GM12873 (cell line): ENCODE data around the gene HOXD11.

Experiments
- CTCF ChIP-seq: IDR thresholded peaks from 2 replicates; pipeline ENCODE4 v1.5.1; 2012; ENCODE audit warnings: low read depth, mild to moderate bottlenecking, moderate library complexity, low read length, control low read depth; ENCODE audit not compliant: insufficient read depth; ENCODE audit errors: missing control alignments

Gene HOXD11

GRCh38 chr2:176146645-176147044 lies 39.6 kb downstream of the HOXD11 start:
- no peak for TF ChIP-seq CTCF

DNA sequence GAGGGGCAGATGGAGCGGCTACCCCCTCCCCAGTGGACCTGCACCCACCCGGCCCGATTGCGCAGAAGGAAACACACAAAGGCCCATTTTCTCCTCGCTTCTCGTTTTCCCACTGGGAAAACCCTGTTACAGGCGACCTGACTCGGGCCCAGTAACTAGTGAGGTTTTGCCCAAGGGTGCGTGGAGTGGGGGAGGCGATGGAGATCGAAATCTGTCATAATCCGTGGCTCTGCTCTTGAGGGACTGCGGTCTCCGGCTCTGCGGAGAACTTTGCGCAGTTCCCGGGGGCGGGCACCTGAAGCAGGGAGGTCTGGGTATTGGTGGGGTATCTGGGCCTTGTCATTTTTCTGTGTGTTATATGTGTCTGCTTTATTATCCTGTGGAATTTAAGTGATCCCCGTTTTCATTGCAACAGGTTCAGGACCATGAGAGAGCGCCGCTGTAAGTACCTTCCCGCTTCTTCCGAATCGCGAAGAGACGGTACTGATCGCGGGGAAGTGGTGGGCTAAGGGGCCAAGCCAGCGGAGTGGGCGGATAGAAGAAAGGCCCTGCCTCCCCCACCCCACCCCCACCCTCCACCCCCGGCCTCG lies 40.2 kb downstream of the HOXD11 start:
- no peak for TF ChIP-seq CTCF

DNA sequence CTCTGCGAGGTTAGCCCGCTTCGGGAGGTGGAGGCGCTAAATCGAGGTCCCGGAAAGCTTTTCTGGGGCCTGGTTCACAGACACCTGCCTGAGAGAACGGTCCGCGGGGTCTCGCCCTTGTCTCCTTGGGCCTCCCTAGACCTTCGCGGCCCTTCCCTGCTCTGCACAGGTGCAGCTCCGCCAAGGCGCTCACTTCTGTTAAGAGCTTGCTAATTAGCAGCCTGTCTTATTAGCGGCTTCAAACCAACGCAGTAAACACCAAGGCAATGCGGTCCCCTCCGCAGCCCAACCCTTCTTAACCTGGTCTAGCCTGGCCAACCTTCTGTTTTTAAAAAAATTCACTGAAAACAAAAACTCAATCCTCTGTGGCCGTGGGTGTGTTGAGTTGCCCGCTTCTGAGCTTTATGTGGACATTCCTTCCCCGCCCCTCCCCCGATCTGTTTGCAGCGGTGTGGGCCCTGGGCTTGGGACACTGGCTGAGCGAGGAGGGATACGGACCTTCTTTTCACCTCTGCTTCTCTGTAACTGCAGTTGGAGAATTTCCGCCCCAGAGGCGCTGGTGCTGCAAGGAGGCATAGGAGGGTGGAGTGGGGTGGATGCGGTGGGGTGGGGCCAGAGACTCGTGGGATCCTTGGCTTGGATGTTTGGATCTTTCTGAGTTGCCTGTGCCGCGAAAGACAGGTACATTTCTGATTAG lies 40.9 kb downstream of the HOXD11 start:
- no peak for TF ChIP-seq CTCF

DNA sequence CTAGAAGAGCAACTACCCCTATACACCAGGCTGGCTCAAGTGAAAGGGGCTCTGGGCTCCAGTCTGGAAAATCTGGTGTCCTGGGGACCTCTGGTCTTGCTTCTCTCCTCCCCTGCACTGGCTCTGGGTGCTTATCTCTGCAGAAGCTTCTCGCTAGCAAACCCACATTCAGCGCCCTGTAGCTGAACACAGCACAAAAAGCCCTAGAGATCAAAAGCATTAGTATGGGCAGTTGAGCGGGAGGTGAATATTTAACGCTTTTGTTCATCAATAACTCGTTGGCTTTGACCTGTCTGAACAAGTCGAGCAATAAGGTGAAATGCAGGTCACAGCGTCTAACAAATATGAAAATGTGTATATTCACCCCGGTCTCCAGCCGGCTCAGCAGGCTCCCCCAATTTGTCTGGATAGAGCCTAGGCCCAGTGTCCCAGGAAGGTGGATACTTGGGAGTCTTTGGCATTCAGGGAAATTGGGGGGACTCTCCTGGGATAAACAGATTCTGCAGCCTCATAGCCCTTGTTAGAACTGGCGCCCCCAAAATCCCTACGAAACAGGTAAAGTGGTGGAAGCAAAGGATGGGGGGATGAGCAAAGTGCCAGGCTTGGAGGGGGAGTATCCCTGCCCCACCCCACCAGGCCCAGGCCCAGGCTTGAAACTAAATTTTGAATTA lies 41.8 kb downstream of the HOXD11 start:
- TF ChIP-seq CTCF = no peak

DNA sequence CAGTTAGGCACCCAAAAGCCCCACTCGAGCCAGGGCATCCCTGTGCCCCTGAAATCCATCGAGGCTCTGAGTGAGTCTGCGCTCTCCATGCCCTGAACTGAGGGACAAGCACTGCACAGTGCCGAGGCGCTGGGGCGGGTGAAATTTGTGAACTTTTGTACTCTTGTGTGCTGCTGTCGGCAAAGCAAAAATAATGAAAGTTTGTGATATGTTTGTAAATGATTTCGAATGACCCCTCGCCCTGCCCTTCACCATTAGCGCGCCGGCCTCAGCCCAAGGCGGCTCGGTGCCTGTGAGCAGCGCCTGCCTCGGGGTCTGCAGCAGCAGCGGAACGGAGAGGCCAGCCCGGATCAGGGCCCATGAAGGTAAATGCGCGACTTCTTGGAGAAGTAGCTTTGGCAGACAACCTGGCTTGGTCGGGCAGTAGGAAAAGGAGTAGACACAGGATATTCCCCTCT lies 42.4 kb downstream of the HOXD11 start:
- no peak for TF ChIP-seq CTCF

DNA sequence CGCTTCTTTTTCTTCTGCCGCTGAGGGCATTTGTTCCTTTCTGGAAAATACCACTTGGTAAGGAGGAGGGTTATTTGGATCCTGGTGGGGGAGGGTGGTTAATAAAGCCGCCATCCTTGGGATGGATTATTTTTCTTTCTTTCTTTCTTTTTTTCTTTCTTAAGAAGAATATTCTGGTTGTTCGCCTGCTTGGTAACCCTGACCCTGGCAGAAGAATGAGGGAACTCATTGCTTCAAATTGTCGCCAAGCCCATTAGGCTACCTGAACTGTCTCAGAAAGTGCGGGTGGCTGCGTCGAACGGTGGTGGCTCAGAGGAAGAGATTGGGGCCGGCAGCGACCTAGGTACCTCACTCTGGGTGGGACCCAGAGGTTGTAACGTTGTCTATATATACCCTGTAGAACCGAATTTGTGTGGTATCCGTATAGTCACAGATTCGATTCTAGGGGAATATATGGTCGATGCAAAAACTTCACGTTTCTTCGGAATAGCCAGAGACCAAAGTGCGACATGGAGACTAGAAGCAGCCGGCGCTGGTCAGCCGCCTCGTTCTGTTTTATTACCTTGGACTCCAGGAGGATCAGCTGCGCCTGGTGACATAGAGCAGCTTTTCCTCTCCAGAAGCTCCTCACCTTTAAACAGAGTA lies 43.0 kb downstream of the HOXD11 start:
- no peak for TF ChIP-seq CTCF

GRCh38 chr2:176150584-176151441 lies 43.7 kb downstream of the HOXD11 start:
- no peak for TF ChIP-seq CTCF
